HL-60 (cell line): ENCODE measurements around the gene ANKRD36.
"Not testable (repeated sequence)": the region's sequence is repeated elsewhere in the genome, so short reads cannot be mapped to it uniquely, and the experiment has no call there.

Experiments used
- CTCF ChIP-seq: IDR thresholded peaks from one replicate; pipeline ENCODE4 v1.5.1; 2011; ENCODE audit warnings: low read length, control low read depth, inconsistent platforms; ENCODE audit not compliant: insufficient read depth
- GABPA ChIP-seq: IDR thresholded peaks from 2 replicates; pipeline ENCODE4 v1.6.1; 2012; ENCODE audit warnings: low read depth
- POLR2AphosphoS5 ChIP-seq: IDR thresholded peaks from 2 replicates; pipeline ENCODE4 v1.6.1; 2012; ENCODE audit warnings: low read depth
- REST ChIP-seq: IDR thresholded peaks from 2 replicates; pipeline ENCODE4 v1.6.1; 2012; ENCODE audit warnings: low read depth; ENCODE audit not compliant: insufficient replicate concordance
- SPI1 ChIP-seq: IDR thresholded peaks from 2 replicates; pipeline ENCODE4 v1.6.1; 2012; ENCODE audit warnings: low read depth, mild to moderate bottlenecking, borderline replicate concordance

- TF ChIP-seq CTCF, POLR2AphosphoS5, REST, SPI1, GABPA: not testable (repeated sequence)
Observed at GRCh38 chr2:97268075-97268591, 155.2 kb downstream of the ANKRD36 start.
